Activated naive CD4-positive, alpha-beta T cell (primary cell): ENCODE data around the gene WDPCP.
"Not testable (repeated sequence)": the region's sequence is repeated elsewhere in the genome, so short reads cannot be mapped to it uniquely, and the experiment has no call there.

ENCODE experiments used
- DNase-seq, 4 experiments: peaks; one replicate each; lab custom pipeline; 2025; lab: John Stamatoyannopoulos, UW

Gene WDPCP

DNA sequence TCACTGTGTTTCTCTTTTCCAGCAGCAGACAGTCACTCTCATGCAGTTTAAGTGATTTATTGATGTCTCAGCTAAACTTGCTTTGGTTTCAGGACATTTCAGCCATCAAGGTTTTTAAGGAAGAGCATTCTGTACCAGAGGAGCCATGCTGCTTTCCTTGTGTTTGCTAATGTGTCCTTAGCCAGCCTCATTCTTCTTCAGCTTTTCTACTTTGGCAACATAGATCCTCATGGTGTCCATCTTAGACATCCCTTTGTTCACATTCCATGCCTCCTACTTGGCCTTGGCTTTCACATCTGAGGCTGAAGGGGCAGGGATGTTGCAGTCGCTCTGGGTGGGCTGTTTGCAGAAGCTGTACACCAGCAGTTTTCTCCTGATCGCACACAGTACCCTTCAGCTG lies 469.5 kb downstream of the WDPCP start:
- no peak for DNase-seq

DNA sequence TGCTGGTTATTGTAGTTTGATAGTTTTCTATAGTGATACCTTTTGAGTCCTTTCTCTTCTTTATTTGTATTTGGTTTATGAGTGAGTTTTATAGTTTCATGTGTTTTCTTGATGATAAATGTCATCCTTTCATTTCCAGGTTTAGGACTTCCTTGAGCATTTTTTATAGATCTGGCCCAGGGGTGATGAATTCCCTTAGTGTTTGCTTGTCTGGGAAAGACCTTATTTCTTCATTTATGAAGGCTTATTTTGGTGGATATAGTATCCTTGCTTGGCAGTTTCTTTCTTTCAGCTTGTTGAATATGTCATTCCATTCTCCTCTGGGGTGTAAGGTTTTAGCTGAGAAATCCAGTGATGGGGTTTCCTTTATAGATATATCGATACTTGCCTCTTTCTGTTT lies 483.8 kb downstream of the WDPCP start:
- DNase-seq, result no peak

DNA sequence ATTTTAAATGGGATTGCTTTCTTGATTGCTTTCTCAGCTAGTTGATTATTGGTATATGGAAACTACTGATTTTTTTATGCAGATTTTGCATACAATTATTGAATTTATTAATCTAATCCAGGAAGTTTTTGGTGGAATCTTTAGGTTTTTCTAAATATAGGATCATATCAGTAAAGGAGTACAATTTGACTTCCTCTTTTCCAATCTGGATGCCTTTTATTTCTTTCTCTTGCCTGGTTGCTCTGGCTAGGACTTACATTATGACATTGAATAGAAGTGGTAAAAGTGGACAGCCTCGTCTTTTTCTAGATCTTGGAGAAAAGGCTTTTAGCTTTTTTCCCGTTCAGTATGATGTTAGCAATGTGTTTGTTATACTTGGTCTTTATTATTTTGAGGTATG lies 486.3 kb downstream of the WDPCP start:
- no peak for DNase-seq

DNA sequence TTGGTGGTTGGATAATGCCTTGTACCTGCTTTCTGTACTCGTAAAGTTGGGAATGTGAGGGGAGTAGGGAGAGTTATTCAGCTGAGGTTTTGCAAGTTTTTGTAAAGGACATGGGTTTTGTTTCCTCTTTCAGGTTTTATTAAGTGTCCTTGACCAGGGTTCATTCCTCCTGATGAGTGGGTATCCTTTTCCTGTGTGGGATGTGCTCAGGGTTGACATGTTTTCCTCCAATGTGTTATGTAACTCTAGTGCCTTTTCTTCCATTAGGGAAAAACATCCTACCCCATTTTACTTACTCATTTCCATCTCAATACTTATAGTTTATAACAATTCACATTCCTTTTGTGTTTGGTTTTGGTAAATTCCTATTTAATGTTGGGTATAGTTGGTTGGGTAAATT lies 489.2 kb downstream of the WDPCP start:
- DNase-seq, result no peak

DNA sequence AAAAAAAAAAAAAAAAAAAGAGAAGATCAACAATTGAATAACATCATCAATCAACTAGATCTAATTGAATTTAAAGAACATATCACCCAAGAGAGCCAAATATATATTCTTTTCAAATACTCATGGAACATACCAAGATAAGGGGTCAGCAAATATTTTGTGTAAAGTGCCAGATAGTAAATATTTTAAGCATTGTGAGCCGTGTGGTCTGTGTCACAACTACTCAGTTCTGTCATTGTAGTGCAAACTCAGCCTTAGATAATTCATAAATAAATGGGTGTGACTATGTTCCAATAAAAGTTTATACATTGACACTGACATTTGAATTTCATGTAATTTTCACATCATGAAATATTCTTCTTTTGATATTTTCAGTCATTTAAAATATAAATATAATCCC lies 491.8 kb downstream of the WDPCP start:
- no peak for DNase-seq

DNA sequence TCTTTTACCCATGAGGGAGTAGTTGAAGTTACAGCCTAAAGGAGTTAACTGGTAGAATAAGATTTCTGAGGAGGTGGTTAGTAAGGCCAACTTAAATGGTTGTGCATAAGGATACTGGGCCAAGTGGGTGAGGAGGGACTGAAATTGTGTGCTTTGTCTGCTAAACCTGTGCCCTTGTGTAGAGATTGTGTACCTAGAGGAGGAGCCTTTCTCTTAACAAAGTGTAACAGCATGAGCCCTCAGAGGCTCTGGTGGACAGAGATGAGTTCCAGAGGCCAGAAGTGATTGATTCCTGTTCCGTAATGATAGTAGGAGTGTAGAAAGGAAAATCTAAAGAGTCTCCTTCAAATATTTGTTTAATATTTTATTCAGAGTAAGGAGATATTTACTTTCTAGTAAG lies 494.8 kb downstream of the WDPCP start:
- no peak for DNase-seq

DNA sequence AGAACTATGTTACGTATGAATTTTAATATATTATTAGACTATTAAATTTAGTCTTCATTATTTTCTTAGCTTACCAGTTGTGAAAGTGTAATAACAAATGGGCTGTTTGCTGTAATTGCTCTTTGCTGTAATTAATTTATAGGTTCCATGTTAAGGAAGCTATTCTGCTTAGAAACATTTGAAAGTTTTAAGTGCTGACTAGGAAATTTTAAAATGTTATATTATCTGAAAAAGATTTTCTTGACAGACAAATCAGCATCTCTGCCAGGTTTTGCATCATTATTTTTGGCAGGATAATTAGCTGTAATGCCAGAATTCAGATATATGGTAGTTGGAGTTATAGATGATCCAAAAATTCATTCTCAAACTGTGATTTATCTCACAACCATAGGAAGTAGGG lies 495.4 kb downstream of the WDPCP start:
- no peak for DNase-seq

DNA sequence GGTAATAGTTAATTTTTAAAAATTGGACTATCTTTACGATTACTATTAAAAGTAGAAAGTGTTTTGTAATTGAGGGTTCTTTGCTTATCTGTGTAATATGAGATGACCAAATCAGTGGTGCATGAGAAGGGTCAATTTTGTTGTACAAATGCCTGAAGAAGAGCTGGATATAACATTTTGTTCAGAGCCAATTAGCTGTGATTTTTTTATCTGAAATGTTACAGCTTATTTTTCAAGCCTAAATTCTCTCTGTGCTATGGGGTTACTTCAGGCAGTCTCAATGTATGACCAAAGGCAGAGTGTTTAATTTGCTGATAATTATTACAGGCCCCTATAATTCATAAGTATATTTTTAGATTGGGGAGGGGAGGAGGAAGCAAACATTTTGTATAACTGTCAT lies 495.9 kb downstream of the WDPCP start:
- DNase-seq, result no peak

DNA sequence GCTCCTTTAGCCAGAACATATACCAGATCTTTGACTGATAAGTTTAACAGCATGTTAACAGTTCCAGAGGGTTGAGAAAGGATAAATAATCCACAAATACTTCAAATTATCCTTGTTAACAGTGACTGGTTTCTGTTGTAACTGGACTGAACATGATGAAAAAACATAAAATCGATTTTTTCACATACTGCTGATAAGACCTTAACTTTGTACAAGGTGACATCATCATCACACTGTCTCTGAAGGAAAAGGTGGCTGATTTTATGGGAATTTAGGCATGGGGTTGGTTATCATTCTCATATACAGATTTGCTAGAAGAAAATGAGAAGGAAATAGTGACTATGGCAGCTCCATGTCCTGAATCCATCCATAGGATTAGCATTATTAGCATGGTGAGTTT lies 501.6 kb downstream of the WDPCP start:
- no peak for DNase-seq

DNA sequence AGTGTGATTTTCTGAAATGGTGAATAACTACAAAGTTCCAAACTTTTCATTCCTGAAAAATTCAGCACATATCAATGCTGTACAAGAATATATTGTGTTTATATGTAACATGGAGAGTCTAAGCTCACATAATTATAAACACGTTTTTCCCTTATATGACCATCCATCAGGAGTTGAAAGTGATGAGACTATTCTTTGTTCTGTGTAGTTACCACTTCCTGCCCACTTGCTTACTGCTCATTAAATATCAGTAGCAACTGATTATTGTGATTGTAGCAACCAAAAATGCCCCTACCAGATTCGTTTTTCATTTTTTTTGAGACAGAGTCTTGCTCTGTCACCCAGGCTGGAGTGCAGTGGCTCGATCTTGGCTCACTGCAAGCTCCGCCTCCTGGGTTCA lies 506.9 kb downstream of the WDPCP start:
- no peak for DNase-seq

DNA sequence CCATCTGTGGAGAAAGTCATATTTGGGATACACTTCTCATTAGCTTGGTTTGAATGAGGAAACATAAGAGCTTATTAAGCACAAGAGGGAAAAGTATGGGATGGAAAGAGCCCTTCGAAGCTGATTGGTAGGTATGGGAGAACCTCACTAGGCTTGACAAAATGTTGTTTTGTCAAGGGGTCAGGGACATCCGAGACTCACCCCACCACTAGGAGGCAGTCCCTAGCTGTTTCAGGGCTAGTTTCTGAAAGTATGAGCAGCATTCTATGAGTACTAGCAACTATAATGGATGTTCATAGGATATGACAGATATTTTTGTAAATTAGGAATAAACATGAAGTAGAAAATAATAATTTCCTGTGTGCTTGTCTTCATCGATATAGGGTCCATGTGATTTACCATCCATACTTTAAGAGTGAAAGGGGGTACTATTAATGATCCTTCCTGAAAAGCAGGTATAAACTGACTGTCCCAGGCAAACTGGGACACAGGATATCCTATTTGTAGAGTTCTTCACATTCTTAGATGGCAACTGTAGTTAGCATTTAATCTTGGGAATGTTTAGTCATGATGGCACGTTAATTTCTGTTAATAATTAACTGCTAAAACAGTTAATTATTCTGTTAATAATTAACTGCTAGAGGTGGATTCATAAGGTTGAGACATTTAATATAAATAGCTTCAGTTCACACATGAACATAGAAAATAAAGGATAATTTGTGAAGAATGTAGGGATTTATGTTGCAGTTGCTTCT lies 509.2 kb downstream of the WDPCP start:
- no peak for DNase-seq

DNA sequence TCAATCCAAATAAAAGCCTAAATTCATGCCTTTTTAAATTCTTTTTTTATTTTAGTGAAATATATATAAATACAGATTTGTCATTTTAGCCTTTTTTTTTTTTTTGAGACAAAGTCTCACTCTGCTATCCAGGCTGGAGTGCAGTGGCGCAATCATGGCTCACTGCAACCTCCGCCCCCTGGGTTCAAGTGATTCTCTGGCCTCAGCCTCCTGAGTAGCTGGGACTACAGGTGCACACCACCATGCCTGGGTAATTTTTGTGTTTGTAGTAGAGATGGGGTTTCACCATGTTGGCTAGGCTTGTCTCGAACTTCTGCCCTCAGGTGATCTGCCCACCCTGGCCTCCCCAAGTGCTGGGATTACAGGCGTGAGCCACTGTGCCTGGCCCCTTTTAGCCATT lies 513.9 kb downstream of the WDPCP start:
- DNase-seq, result not testable (repeated sequence)

DNA sequence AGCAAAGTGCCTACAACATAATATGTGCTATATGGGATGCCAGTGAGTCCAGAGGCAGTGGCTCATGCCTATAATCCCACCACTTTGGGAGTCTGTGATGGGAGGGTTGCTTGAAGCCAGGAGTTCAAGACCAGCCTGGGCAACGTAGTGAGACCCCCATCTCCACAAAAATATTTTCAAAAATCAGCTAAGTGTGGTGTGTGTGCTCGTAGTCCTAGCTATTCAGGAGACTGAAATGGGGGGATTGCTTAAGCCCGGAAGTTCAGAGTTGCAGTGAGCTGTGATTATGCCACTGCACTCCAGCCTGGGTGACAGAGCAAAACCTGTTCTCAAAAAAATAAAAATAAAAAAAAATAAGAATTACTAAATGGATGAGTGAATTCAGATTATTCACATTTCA lies 514.3 kb downstream of the WDPCP start:
- DNase-seq, result no peak

DNA sequence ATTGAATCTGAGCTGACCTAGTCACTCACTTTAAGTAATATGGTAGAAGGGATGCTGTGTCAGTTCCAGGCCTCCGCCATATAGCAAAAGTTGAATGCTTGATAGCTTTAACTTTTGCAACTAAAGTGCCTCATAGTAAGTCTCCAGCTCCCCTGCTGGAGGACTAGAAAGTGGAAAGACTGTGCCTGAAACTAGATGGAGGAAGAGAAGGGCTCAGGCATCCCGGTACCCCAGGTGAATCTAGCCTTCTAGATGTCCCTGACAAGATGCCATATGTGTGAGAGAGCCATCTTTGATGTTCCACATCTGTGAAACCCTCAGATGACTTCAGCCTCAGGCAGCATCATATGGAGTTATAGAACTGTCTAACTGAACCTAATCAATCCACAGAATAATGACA lies 516.6 kb downstream of the WDPCP start:
- DNase-seq, result no peak
